TTC549 (cell line): ENCODE results near the gene CAPN3.
"Not testable (repeated sequence)": the region's sequence is repeated elsewhere in the genome, so short reads cannot be mapped to it uniquely, and the experiment has no call there.

ENCODE experiments used
- FAIRE-seq: peaks from 2 replicates; lab custom pipeline; 2012; peaks lifted over from hg19 to GRCh38; lab: Jason Lieb, UNC

CAPN3 gene

DNA sequence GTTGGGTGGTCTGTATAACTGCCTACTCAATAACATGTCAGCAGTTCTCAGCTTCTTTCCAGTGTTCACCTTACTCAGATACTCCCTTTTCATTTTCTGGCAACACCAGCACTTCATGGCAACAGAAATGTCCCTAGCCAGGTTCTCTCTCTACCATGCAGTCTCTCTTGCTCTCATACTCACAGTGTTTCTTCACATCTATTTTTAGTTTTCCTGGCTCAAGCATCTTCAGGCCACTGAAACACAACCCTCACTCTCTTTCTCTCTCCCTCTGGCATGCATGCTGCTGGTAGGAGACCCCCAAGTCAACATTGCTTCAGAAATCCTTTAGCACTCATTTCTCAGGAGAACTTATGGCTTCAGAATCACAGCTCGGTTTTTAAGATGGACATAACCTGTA lies at the start of gene CAPN3:
Gene CAPN3, plus strand, starts transcription at position 253 of the 400 bp plus-strand sequence. CDS start 305 bp downstream, outside the sequence.
- FAIRE-seq, result no peak

DNA sequence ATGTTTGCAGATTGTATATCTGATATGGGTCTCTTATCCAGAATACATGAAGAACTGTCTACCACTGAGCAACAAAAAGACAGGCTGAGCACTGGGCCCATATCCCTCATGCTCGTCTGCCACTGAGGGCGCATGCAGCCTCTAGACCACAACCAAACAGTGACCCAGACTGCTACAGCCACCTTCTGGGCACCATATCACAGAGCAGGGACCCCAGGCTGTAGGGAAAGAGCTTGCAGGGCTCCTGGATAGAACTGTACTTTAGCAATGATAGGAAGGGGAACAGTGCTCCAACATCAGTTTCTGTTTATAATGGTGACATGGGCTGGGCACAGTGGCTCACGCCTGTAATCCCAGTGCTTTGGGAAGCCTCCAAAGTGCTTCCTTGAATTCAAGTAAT lies 45.8 kb upstream of the CAPN3 start:
- no peak for FAIRE-seq

DNA sequence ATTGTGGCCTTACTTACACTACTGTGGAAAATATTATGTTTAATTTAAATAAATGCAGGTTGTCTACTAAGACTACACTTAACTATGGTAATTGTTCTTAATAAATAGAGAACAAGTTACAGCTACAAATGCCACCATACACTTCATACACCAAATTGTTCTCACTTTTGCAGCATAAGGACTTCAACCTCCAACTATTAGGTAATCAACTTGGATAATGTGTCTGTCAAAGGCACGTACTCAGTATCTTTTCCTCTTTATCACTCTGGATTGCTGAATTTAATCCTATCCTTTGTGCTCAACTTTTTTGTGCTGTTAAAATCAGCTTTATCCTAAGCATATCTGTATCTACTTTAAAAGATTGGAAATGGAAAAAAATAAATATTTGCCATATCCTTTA lies 44.5 kb upstream of the CAPN3 start:
- FAIRE-seq, result no peak

DNA sequence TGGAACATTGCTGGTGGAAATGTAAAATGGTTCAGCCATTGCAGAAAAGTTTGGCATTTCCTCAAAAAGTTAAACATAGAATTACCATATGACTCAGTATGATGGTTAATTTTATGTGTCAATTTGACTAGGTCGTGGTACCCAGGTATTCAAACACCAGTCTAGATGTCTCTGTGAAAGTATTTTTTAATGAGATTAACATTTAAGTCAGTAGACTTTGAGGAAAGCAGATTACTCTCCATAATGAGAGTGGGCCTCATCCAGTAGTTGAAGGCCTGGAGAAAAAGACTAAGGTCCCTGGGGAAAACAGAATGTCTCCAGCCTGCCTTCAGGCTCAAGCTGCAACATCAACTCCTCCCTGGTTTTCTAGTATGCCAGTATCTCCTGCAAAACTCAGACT lies 43.8 kb upstream of the CAPN3 start:
- no peak for FAIRE-seq

DNA sequence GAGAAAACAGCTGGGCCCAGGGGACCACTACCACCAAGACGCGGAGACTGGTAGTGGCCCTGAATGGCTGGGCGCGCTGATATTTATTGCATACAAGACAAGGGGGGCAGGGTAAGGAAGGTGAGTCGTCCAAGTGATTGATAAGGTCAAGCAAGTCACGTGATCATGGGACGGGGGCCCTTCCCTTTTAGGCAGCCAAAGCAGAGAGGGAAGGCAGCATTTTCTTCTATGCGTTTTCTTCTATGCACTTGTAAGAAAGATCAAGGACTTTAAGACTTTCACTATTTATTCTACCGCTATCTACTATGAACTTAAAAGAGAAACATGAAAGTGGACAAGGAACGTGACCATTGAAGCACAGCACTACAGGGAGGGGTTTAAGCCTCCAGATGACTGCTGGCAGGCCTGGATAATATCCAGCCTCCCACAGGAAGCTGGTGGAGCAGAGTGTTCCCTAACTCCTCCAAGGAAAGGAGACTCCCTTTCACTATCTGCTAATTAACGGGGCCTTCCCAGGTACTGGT lies 43.0 kb upstream of the CAPN3 start:
- not testable (repeated sequence) for FAIRE-seq

DNA sequence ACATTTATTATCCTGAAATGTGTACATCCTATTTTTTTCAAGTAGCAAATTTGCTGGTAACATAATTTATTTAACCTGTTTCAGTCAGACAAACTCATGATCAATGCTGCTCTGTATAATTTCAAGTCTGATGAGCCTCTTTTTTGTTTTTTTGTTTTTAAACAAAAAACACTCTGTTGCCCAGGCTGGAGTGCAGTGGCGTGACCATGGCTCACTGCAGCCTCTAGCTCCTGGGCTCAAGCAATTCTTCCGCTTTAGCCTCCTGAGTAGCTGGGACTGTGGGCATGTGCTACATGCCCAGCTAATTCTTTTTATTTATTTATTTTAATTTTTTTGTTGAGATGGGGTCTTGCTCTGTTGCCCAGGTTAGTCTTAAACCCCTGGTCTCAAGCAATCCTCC lies 40.1 kb upstream of the CAPN3 start:
- FAIRE-seq, result no peak

DNA sequence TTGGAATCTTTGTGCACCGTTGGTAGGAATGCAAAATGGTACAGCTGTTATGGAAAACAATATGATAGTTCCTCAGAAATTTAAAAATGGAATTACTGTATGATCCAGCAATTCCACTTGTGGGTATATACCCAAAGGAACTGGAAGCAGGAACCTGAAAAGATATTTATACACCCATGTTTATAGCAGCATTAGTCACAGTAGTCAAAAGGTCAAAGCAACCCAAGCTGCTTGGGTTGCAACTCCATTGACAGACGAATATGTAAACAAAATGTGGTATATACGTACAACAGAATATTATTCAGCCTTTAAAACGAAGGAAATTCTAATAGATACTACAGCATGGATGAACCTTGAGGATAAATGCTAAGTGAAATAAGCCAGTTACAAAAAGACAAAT lies 35.0 kb upstream of the CAPN3 start:
- FAIRE-seq, result no peak

DNA sequence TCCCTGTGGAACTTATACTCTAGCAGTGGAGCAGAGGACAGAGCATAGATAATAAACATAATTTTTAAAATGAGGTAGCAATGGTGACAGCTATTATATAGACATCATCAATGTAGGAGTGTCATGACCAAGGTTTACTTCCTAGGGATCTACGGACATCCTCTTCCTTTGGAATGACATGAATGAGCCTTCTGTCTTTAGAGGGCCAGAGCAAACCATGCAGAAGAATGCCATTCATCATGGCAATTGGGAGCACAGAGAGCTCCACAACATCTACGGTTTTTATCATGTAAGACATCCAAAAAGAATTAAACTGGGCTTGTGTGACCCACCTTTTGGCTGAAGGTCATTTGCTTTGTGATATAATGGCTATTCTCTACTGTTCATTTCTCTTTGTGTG lies 30.1 kb upstream of the CAPN3 start:
- FAIRE-seq, result no peak

DNA sequence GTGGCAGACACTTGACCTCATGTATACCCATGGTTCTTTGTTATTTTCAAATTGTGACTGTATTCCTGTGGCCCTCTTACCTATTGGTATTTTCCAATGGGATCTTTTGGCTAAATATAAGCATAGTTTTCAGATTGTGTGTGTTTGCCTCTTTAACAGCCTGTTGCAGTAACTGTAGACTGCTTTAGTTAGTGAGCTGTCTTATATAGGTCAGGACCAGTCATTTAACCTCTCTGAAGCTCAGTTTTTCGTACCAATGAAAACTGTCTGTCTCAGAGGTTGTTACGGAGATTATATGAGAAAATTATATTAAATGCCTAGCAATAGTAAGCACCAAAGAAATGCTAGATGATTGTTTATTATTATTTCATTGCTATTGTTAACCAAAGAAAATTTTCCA lies 29.3 kb upstream of the CAPN3 start:
- FAIRE-seq, result no peak

DNA sequence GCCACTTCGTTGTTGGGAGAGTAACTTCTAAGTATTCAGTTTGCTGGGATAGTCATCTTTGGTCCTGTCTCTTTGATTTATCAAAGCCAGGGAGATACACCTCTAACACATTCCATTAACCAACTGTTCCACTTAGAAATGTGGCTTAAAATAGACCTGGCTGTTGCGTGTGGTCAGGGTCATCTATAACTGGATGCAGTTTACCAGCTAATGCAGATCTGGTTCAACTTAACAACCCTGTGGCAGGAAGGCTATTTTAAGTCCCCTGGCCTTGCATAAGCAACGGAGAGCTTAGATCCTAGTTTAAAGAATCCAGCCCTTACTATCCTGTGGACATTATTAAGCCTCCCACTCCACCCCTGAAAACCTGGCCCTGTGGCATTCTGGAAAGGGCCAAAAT lies 28.1 kb upstream of the CAPN3 start:
- FAIRE-seq, result no peak

DNA sequence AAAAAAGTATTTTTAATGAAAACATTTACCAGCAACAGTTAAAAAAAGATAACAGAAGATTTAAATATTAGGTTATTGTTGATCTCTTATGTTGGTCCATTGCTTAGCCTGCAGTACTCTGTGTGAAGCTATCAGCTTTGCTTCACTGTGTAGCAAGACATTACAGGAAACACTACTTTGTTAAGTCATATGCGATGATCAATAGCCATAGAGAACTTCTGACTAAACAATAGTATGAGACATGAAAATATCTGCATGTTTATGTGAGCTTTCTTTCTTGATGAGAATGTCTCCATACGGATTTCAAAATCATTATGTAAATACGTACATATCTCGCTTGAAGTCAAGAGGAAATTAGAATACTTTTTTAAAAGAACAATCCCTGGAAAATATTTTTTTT lies 27.0 kb upstream of the CAPN3 start:
- FAIRE-seq, result no peak

DNA sequence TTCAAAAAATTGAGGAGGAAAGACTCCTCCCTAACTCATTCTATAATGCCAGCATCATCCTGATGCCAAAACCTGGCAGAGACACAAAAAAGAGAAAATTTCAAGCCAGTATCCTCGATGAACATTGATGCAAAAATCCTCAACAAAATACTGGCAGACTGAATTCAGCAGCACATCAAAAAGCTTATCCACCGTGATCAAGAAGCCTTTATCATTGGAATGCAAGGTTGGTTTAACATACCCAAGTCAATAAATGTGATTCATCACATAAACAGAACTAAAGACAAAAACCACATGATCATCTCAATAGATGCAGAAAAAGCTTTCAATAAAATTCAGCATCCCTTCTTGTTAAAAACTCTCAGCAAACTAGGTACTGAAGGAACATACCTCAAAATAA lies 24.2 kb upstream of the CAPN3 start:
- FAIRE-seq, result no peak

DNA sequence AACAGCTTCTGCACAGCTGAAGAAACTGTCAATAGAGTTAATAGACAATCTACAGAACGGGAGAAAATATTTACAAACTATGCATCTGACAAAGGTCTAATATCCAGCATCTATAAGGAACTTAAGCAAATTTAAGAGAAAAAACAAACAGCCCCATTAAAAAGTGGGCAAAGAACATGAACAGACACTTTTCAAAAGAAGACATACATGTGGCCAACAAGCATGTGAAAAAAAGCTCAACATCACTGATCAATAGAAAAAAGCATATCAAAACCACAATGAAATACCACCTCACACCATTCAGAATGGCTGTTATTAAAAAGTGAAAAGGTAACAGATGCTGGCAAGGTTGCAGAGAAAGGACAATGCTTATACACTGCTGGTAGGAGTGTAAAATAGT lies 22.7 kb upstream of the CAPN3 start:
- FAIRE-seq, result not testable (repeated sequence)

DNA sequence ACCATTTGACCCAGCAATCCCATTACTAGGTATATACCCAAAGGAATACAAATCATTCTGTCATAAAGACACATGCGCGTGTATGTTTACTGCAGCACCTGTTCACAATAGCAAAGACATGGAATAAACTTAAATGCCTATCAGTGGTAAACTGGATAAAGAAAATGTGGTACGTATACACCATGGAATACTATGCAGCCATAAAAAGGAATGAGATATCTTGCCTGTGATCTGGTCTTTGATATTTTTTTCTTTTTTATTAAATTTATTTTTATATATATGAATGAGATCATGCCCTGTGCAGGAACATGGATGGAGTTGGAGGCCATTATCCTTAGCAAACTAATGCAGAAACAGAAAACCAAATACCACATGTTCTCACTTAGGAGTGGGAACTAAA lies 22.2 kb upstream of the CAPN3 start:
- FAIRE-seq, result not testable (repeated sequence)

DNA sequence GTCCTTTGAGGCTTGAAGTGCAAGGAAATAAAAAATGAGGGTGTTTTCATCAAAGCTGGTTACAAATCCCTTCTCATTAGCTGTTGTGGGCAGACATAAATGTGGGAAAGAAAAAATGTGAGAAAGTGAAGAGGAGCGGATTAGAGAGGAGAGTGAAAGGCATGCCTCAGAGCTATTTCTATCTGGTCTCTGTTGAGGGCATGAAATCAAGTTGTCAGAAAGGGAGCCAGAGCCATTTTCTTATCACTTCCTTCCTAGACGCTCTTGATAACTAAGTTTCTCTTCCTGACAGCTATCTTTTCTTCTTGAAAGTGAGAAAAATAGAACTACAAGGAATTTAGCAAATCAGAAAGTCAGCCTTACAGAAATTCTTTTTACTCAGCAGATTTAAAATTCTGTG lies 20.8 kb upstream of the CAPN3 start:
- no peak for FAIRE-seq

DNA sequence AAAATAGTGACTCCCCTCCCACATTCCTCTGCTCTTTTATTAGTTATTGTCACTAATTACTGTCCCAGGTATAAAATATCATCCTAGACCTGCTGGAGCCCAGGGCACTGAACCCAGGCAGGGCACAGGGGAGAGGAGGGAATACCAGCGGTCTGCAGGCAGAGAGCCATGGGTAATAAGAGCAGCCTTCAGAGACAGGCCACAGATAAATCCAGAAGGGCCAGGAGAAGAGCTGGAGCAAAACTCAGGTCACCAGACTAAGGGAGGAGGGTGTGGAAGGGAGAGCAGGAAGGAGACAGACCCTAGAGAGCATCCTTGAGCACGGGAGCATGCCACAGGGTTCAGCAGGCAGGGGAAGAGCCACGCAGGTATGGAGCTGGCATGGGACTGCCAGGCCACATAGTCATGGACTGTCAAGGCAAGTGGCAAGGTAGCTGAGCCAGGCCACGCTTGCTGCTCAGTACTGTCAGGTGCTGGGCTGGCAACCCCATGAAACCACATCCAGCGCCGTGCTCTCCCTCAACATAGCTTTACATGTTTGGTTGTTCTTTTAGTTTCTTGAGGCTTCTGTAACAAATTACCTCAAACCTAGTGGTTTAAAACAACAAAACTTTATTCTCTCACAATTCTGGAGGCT lies 15.6 kb upstream of the CAPN3 start:
- no peak for FAIRE-seq

DNA sequence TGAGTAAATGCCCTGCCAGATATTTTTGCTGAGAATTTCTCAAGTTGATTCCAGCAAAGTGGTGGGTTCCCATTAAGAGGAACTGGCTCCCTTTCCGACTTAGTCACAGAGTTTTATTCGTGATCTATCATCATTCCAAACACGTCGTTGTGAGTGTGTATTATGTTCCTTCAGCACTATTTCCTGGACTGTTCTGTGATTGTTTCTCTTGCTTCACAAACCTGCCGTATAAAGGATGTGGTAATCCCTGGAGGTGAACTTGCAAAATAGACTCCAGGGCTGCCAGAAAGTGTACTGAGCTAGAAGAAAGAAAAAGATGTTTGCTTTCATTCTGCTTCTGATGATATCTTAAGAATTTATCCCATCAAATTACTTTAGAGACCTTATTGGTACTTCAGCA lies 14.5 kb upstream of the CAPN3 start:
- no peak for FAIRE-seq

DNA sequence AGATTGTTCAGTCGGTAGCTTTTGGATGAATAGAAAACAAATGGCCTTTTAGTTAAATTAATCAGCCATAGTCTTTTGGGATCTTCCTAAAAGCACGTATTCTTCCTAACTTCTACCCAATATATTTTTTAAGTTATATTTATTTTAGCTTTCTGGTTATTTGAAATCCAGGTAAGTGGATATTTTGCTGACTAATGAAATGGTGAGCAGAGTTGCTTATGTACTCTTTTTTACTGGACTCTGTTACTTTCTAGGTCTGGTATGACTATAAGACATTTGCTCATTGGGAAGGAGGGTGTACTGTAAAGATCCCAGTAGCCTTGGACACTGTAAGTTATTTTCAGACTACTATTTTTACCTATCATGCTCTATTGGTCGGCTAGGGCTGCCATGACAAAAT lies 13.8 kb upstream of the CAPN3 start:
- no peak for FAIRE-seq

DNA sequence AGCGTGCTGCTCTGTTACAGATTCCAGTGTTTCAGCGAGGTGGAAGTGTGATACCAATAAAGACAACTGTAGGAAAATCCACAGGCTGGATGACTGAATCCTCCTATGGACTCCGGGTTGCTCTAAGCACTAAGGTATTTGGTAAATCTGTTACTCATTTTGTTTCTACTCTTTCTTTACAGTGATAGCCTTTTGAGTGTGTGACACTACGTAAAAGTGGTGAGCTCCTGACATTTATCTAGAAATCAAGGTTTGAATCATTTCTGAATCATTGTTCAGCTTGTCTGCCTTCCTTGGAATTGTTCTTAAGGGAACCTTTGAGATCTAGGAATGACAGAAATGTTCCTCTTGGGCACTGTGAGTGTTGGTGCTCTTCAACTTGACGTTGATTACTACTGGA lies 11.2 kb upstream of the CAPN3 start:
- no peak for FAIRE-seq

DNA sequence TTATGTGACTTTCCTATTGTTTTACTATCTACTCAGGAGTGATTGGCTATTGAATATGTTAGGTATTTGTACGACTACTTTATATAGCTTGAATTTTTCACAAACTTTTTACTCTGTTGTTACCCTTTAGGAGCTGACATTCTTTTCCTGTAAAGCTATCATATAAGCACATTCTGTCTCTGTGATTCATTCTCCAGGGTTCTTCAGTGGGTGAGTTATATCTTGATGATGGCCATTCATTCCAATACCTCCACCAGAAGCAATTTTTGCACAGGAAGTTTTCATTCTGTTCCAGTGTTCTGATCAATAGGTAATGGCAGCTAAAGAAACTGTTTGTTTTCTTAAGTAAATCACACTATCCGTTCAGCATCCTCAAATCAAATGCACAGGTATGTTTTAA lies 10.1 kb upstream of the CAPN3 start:
- FAIRE-seq, result no peak

DNA sequence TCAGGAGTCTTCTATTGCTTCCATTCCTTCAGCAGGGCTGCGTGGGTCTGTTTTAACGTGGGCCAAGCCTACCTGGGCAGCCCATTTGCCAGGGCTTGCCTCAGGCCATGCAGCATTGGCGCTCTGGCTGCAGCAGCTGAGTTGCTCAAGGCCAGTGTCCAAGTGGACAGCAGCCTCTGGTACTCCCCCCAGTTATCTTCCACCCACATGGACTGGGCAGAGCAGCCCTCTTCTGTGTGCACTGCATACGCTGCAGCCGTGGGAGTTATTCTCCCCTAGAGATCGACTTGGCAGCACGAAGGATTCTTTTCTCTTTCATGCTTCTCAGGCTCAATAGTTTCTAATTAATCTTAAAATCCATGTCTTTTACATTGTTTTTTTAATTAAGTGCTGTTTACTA lies 6.9 kb upstream of the CAPN3 start:
- no peak for FAIRE-seq

DNA sequence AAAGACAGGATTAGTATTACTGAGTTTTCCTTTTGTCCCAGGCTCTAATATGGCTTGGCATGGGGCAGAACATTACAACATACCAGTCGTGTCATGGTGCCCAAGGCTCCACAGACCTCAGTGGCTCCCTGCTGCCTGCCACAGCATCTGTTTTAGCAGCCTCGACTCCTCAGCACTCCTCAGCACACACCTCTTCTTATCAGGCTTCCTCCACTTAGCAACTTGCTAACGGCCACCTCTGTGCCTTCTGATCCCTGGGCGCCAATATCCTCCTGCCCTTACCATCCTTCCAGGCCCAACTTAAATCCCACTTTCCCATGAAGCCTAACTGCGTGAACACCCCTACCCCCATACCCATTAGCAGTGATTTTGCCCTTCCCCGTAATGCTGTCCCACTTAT lies 6.2 kb upstream of the CAPN3 start:
- FAIRE-seq, result no peak

DNA sequence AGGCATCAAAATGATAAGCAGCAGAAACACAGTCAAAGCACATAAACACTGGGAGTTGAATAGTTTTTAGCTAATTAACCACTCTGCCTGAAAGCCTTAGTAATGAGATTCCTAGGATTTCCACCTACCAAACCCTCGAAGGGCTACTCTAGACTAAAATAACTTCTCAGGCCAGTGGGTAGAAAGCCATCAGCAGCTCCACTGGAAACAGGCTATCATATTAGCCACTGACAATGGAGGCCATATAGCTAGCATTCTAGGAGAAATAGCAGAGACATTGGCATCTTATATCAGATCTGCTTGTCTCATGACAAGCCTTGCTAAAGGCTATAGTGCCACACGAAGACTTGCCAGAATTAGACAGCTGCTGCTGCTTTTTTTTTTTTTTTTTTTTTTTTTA lies 4.5 kb upstream of the CAPN3 start:
- FAIRE-seq, result no peak

DNA sequence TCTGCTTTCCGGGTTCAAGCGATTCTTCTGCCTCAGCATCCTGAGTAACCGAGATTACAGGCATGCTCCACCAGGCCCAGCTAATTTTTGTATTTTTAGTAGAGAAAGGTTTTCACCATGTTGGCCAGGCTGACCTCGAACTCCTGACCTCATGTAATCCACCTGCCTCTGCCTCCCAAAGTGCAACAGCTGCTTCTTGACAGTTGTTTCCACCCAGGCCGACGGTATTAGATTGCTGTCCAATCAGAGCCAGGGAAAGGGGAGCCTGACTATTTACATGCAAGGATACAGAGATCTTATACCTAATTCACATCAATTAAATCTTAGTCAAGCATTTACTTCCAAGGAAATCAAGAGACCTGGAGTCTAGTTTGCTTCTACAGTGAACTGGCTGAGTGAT lies 4.0 kb upstream of the CAPN3 start:
- FAIRE-seq, result no peak

DNA sequence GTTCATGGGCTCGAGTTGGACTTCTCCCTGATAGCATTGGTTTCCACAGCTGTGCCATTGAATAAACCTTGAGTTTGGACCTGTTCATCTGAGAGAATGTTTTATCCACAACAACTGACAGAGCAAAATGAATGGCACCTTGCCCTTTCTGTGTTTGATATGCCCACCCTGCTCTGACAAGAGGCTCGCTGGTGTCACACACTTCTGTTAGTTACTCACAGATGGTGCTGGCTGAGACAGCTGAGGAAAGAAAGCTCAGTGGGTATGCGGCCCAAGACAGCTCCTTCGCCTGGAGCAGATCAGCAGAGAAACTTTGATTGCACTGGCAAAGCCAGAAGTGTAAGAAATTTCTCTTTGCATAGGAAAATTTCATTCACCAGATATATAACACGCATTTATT lies 2.5 kb upstream of the CAPN3 start:
- FAIRE-seq, result no peak
